NCI-H1436 (cell line): ENCODE measurements around the gene USP26.
"Not testable (repeated sequence)": the region's sequence is repeated elsewhere in the genome, so short reads cannot be mapped to it uniquely, and the experiment has no call there.

Experiments used
- DNase-seq: peaks from one replicate; lab custom pipeline; 2025; lab: John Stamatoyannopoulos, UW

USP26 gene

GRCh38 chrX:133097031-133097430, at the start of gene USP26:
USP26 (minus strand) TSS chrX:133097109; CDS start chrX:133028220, 68,889 bp downstream.
- no peak for DNase-seq

- DNase-seq: no peak
These were observed 37.4 kb upstream of the USP26 start for GRCh38 chrX:133134282-133134681.

GRCh38 chrX:133120406-133120805, 23.5 kb upstream of the USP26 start:
- DNase-seq: no peak

- no peak for DNase-seq
These were observed 2.7 kb downstream of the USP26 start for GRCh38 chrX:133094098-133094731.

GRCh38 chrX:133090236-133090809, 6.6 kb downstream of the USP26 start:
- no peak for DNase-seq

- no peak for DNase-seq
These were observed 7.5 kb downstream of the USP26 start for GRCh38 chrX:133089411-133089810.

- no peak for DNase-seq
These were observed 11.1 kb downstream of the USP26 start for GRCh38 chrX:133085785-133086184.

- not testable (repeated sequence) for DNase-seq
These were observed 11.9 kb downstream of the USP26 start for GRCh38 chrX:133085056-133085455.

- DNase-seq: no peak
These were observed 13.0 kb downstream of the USP26 start for GRCh38 chrX:133083899-133084298.

GRCh38 chrX:133081990-133082389, 14.9 kb downstream of the USP26 start:
- DNase-seq: no peak

- not testable (repeated sequence) for DNase-seq
These were observed 19.1 kb downstream of the USP26 start for GRCh38 chrX:133077856-133078255.

- no peak for DNase-seq
These were observed 24.3 kb downstream of the USP26 start for GRCh38 chrX:133072566-133072965.

- DNase-seq: no peak
These were observed 28.4 kb downstream of the USP26 start for GRCh38 chrX:133068461-133068860.

GRCh38 chrX:133056341-133056740, 40.6 kb downstream of the USP26 start:
- no peak for DNase-seq

- DNase-seq: no peak
These were observed 42.0 kb downstream of the USP26 start for GRCh38 chrX:133054761-133055405.

GRCh38 chrX:133053861-133054598, 42.9 kb downstream of the USP26 start:
- DNase-seq: no peak

- no peak for DNase-seq
These were observed 48.2 kb downstream of the USP26 start for GRCh38 chrX:133048751-133049150.

GRCh38 chrX:133046601-133047000, 50.3 kb downstream of the USP26 start:
- no peak for DNase-seq

- no peak for DNase-seq
These were observed 50.9 kb downstream of the USP26 start for GRCh38 chrX:133045986-133046385.

- not testable (repeated sequence) for DNase-seq
These were observed 52.6 kb downstream of the USP26 start for GRCh38 chrX:133044145-133044786.

- DNase-seq: no peak
These were observed 54.6 kb downstream of the USP26 start for GRCh38 chrX:133042260-133042659.

- DNase-seq: no peak
These were observed 63.9 kb downstream of the USP26 start for GRCh38 chrX:133033010-133033409.
